ENCODE measurements around the gene ENTREP3. TPM values are rescaled to one million over a fixed set of nuclear protein-coding genes. Genes with fewer than 3 reads are reported as not detected.

Gene ENTREP3
- total and polyA plus RNA-seq, 7 donors = 17.6 to 61.3 (median 21.3) TPM

GRCh38 chr1:155273343-155274245, 18.3 kb upstream of the ENTREP3 start, which contains the start of gene CLK2:
Gene CLK2, minus strand, starts transcription at chr1:155273504. Its CDS starts 2,527 bp downstream, at chr1:155270977.
- ATAC-seq (peak; percentile 91 to 93 (median 92)), DNase-seq (peak; percentile 97 to 98)
- no peaks in the 10 kb centered on the region for H3K27me3 ChIP-seq (ENCODE audit: insufficient read depth in 3 of 3, low read length in 2 of 3)
- peaks cover 34% of the 10 kb centered on the region for H3K4me1 ChIP-seq
- no peaks in the 10 kb centered on the region for H3K9me3 ChIP-seq
- H3K4me3 ChIP-seq = peak within 1 kb of the TSS; percentile 93
- 11 to 23% (median 16%) methylated on average over 34 to 61 of the region's 61 CpGs for WGBS, 3 donors
- TF ChIP-seq CTCF (IDR thresholded peaks at IDR 0.05) = no peak
- H3K27ac ChIP-seq = peak within 1 kb of the TSS; percentile 96
- intact Hi-C loops (cut with DNase I) = loop anchor here in 1 of 2 donors (5.0 kb wide), 1 partner anchor 34 kb away; the partner anchor contains the start of gene FDPS
- H3K36me3 ChIP-seq (ENCODE audit: insufficient read depth in 1 of 2, low read depth in 1 of 2) = peaks cover 4 to 29% of the 10 kb centered on the region in 2 donors

GRCh38 chr1:155272466-155273342, 17.4 kb upstream of the ENTREP3 start:
- Histone ChIP-seq H3K36me3 (ENCODE audit: insufficient read depth in 1 of 2, low read depth in 1 of 2) (peaks cover 6 to 38% of the 10 kb centered on the region in 2 donors), H3K4me1 (peaks cover 30% of the 10 kb centered on the region), H3K27me3 (ENCODE audit: insufficient read depth in 3 of 3, low read length in 2 of 3) (no peaks in the 10 kb centered on the region), H3K27ac (peak overlapping the region; percentile 96), H3K9me3 (no peaks in the 10 kb centered on the region), H3K4me3 (peak overlapping the region; percentile 93)
- 4 to 8% (median 5%) methylated on average over 29 to 44 of the region's 44 CpGs for WGBS, 3 donors
- no peak for TF ChIP-seq CTCF (IDR thresholded peaks at IDR 0.05)
- intact Hi-C loops (cut with DNase I) = loop anchor here in 1 of 2 donors (5.0 kb wide), 1 partner anchor 35 kb away; the partner anchor contains the start of gene FDPS
- ATAC-seq (peak; percentile 57 to 72 (median 62)), DNase-seq (no peak)

- 90 to 94% (median 91%) methylated on average over 21 of the region's 21 CpGs for WGBS, 3 donors
- no peak for DNase-seq
- intact Hi-C loops (cut with DNase I) = no loop called here
- Histone ChIP-seq H3K4me1 (peaks cover 25% of the 10 kb centered on the region), H3K36me3 (ENCODE audit: insufficient read depth in 1 of 2, low read depth in 1 of 2) (peaks cover 12 to 71% of the 10 kb centered on the region in 2 donors), H3K4me3 (no peak overlapping the region), H3K27ac (no peak overlapping the region), H3K9me3 (no peaks in the 10 kb centered on the region), H3K27me3 (ENCODE audit: insufficient read depth in 3 of 3, low read length in 2 of 3) (no peaks in the 10 kb centered on the region)
- TF ChIP-seq CTCF (IDR thresholded peaks at IDR 0.05) = no peak
- ATAC-seq = no peak
These were observed 14.1 kb upstream of the ENTREP3 start for GRCh38 chr1:155269381-155269780.

GRCh38 chr1:155268630-155269029, 13.3 kb upstream of the ENTREP3 start:
- no peak for TF ChIP-seq CTCF (IDR thresholded peaks at IDR 0.05)
- 84 to 91% (median 87%) methylated on average over 15 to 21 of the region's 21 CpGs for WGBS, 3 donors
- no peak overlapping the region for H3K4me3 ChIP-seq

More at GRCh38 chr1:155268630-155269029, 13.3 kb upstream of the ENTREP3 start:
- no peak for ATAC-seq
- no peak for DNase-seq
- H3K4me1 ChIP-seq = peaks cover 25% of the 10 kb centered on the region
- peaks cover 16 to 79% of the 10 kb centered on the region in 2 donors for H3K36me3 ChIP-seq (ENCODE audit: insufficient read depth in 1 of 2, low read depth in 1 of 2)
- intact Hi-C loops (cut with DNase I) = no loop called here
- no peaks in the 10 kb centered on the region for H3K9me3 ChIP-seq
- peak overlapping the region; percentile 79 for H3K27ac ChIP-seq
- H3K27me3 ChIP-seq (ENCODE audit: insufficient read depth in 3 of 3, low read length in 2 of 3) = no peaks in the 10 kb centered on the region

Data from psoas muscle (tissue), 8 donors.